ENCODE data around the gene HSD17B1. TPM values are rescaled to one million over a fixed set of nuclear protein-coding genes. Genes with fewer than 3 reads are reported as not detected.
"Not testable (repeated sequence)": the region's sequence is repeated elsewhere in the genome, so short reads cannot be mapped to it uniquely, and the experiment has no call there.

HSD17B1 gene
- total and polyA plus RNA-seq, 2 experiments from 2014 or later: 2.3 to 3.0 TPM

DNA sequence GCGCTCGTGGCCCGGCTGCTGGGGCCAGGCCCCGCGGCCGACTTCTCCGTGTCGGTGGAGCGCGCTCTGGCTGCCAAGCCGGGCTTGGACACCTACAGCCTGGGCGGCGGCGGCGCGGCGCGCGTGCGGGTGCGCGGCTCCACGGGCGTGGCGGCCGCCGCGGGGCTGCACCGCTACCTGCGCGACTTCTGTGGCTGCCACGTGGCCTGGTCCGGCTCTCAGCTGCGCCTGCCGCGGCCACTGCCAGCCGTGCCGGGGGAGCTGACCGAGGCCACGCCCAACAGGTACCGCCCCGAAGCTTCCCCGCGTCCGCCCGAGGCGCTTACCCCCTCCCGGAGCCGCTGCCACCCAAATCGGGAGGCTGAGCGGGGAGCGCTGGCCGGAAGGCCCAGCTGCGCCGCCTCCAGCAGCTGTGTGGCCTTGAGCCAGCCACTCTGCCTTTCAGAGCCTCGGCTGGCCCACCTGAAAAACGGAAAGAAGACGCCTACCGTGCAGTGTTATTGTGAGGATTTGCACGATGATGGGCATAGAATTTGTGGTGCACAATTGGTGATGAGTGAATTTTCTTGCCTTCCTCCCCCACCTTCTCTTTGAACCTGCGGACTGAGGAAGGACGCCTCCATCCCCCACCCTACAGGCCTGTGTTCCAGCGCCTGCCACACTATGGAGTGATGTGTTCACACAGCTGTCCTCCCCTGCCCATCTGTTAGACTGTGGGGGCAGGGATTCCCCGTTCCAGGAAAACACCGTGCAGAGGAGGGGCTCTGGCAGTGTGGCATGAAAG is 16.2 kb upstream of the HSD17B1 start:
- no peaks in the 10 kb centered on the region for H3K9me3 ChIP-seq (ENCODE audit: low read depth)
- no peaks in the 10 kb centered on the region for H3K9me2 ChIP-seq (ENCODE audit: insufficient read depth)
- peak overlapping the region; percentile 85 for H3K4me3 ChIP-seq
- peaks cover 9% of the 10 kb centered on the region for H3K4me1 ChIP-seq (ENCODE audit: insufficient read depth)
- H4K20me1 ChIP-seq (ENCODE audit: insufficient read depth): no peaks in the 10 kb centered on the region
- peak; percentile 86 for DNase-seq
- peak overlapping the region; percentile 82 for H3K9ac ChIP-seq
- peak overlapping the region; percentile 88 for H3K4me2 ChIP-seq (ENCODE audit: unreplicated experiment)
- H3F3A ChIP-seq (ENCODE audit: insufficient read depth): peaks cover 14% of the 10 kb centered on the region; the same call in 1 of the 2 replicates
- in situ Hi-C loops (cut with MboI): no loop called here
- TF ChIP-seq EZH2phosphoT487 (IDR thresholded peaks at IDR 0.05; ENCODE audit: insufficient read depth, low read depth) (no peak), EZH2 (IDR thresholded peaks at IDR 0.05; ENCODE audit: insufficient read depth, poor library complexity, severe bottlenecking) (no peak)
- H3K27ac ChIP-seq: peak overlapping the region; percentile 71
- peak overlapping the region; percentile 47 for H2AFZ ChIP-seq
- H3K79me2 ChIP-seq (ENCODE audit: insufficient read depth): peaks cover 12% of the 10 kb centered on the region; the same call in 1 of the 2 replicates
- H3K36me3 ChIP-seq (ENCODE audit: low read depth): peaks cover 5% of the 10 kb centered on the region; the same call in 1 of the 2 replicates
- H3K27me3 ChIP-seq (replicated peaks; ENCODE audit: insufficient read depth): no peaks in the 10 kb centered on the region
- WGBS, 2 experiments (ENCODE audit: low coverage in 1 of 2, low lambda C conversion rate in 2 of 2, missing lambda C conversion rate in 2 of 2): 0 to 2% methylated on average over 27 to 54 of the region's 65 CpGs

DNA sequence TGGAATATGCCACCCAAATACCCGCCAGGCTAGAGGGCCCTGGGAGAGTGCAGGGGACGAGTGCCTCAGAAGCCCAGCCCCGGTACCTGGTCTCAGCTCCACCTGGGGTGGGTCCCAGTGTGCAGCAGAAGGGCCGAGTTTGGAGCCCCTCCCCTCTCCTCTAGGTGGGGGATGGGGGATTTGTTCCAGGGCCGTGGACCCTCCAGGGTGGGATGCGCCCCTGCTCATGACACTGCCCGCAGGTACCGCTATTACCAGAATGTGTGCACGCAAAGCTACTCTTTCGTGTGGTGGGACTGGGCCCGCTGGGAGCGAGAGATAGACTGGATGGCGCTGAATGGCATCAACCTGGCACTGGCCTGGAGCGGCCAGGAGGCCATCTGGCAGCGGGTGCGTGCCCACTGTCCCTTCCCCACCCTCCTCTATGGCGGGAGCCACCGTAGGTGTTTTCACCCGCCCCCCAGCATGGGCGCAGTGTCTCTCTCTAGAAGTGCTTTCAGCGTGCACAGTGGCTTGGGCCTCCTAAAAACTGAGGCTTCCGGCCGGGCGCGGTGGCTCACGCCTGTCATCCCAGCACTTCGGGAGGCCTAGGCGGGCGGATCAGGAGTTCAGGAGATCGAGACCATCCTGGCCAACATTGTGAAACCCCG is 15.4 kb upstream of the HSD17B1 start:
- TF ChIP-seq EZH2phosphoT487 (IDR thresholded peaks at IDR 0.05; ENCODE audit: insufficient read depth, low read depth) (no peak), EZH2 (IDR thresholded peaks at IDR 0.05; ENCODE audit: insufficient read depth, poor library complexity, severe bottlenecking) (no peak)
- WGBS, 2 experiments (ENCODE audit: low coverage in 1 of 2, low lambda C conversion rate in 2 of 2, missing lambda C conversion rate in 2 of 2): 75 to 80% methylated on average over 29 to 31 of the region's 31 CpGs
- H3K4me3 ChIP-seq: peak overlapping the region; percentile 85
- H3K9me2 ChIP-seq (ENCODE audit: insufficient read depth): no peaks in the 10 kb centered on the region
- no peak for DNase-seq
- H4K20me1 ChIP-seq (ENCODE audit: insufficient read depth): no peaks in the 10 kb centered on the region
- in situ Hi-C loops (cut with MboI): no loop called here
- no peaks in the 10 kb centered on the region for H3K9me3 ChIP-seq (ENCODE audit: low read depth)
- peaks cover 12% of the 10 kb centered on the region; the same call in 1 of the 2 replicates for H3K79me2 ChIP-seq (ENCODE audit: insufficient read depth)
- no peak overlapping the region for H2AFZ ChIP-seq
- peak overlapping the region; percentile 82 for H3K9ac ChIP-seq
- no peak overlapping the region for H3K27ac ChIP-seq
- peaks cover 12% of the 10 kb centered on the region; the same call in 1 of the 2 replicates for H3F3A ChIP-seq (ENCODE audit: insufficient read depth)
- H3K4me1 ChIP-seq (ENCODE audit: insufficient read depth): peaks cover 9% of the 10 kb centered on the region
- peaks cover 5% of the 10 kb centered on the region; the same call in 1 of the 2 replicates for H3K36me3 ChIP-seq (ENCODE audit: low read depth)
- H3K27me3 ChIP-seq (replicated peaks; ENCODE audit: insufficient read depth): no peaks in the 10 kb centered on the region
- peak overlapping the region; percentile 88 for H3K4me2 ChIP-seq (ENCODE audit: unreplicated experiment)

DNA sequence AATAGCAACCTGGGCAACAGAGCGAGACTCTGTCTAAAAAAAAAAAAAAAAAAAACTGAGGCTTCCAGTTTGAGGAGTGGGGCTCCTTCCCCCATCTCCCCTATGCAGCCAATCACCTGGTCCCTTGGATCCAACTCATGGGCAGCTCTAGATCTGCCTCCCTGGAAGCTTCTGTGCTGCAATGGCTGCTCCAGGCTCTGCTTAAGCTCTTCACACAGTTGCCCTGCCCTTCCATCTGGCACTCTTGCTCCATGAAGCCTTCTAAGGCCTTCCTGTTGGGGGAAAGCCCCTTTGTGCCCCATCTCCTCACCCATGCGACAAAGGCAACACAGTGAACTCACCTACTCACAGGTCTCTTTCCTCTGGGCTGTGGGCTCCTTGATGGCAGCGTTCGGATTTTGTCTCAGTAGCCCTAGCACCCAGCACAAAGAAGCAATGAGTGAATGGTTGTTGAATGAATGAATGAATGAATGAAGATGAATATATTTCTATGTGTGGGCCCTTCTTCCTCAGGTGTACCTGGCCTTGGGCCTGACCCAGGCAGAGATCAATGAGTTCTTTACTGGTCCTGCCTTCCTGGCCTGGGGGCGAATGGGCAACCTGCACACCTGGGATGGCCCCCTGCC is 14.8 kb upstream of the HSD17B1 start:
- in situ Hi-C loops (cut with MboI): no loop called here
- Histone ChIP-seq H3K4me1 (ENCODE audit: insufficient read depth) (peaks cover 9% of the 10 kb centered on the region), H3K27ac (no peak overlapping the region), H3F3A (ENCODE audit: insufficient read depth) (peaks cover 12% of the 10 kb centered on the region; the same call in 1 of the 2 replicates), H3K9me2 (ENCODE audit: insufficient read depth) (no peaks in the 10 kb centered on the region), H4K20me1 (ENCODE audit: insufficient read depth) (no peaks in the 10 kb centered on the region), H3K27me3 (replicated peaks; ENCODE audit: insufficient read depth) (no peaks in the 10 kb centered on the region), H3K9ac (no peak overlapping the region), H3K36me3 (ENCODE audit: low read depth) (peaks cover 5% of the 10 kb centered on the region; the same call in 1 of the 2 replicates), H3K9me3 (ENCODE audit: low read depth) (no peaks in the 10 kb centered on the region), H2AFZ (no peak overlapping the region), H3K4me3 (no peak overlapping the region), H3K4me2 (ENCODE audit: unreplicated experiment) (no peak overlapping the region), H3K79me2 (ENCODE audit: insufficient read depth) (peaks cover 12% of the 10 kb centered on the region; the same call in 1 of the 2 replicates)
- WGBS, 2 experiments (ENCODE audit: low coverage in 1 of 2, low lambda C conversion rate in 2 of 2, missing lambda C conversion rate in 2 of 2): 92 to 93% methylated on average over 5 of the region's 5 CpGs
- no peak for DNase-seq
- TF ChIP-seq EZH2phosphoT487 (IDR thresholded peaks at IDR 0.05; ENCODE audit: insufficient read depth, low read depth): no peak
- TF ChIP-seq EZH2 (IDR thresholded peaks at IDR 0.05; ENCODE audit: insufficient read depth, poor library complexity, severe bottlenecking): no peak

DNA sequence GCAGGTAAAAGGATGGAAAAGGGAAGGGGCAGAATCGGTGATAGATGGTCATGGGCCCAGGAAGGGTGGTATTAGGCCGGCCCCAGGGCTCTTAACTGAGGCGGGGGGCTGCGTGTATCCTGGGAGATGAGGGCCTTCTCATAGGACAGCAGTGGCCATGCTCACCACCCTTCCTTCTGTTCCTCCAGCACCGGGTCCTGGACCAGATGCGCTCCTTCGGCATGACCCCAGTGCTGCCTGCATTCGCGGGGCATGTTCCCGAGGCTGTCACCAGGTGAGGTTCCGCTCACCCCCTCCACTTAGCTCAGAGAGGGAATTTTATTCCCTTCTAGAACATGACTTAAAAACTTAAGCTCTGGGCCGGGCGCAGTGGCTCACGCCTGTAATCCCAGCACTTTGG is 14.2 kb upstream of the HSD17B1 start:
- H4K20me1 ChIP-seq (ENCODE audit: insufficient read depth): no peaks in the 10 kb centered on the region
- WGBS, 2 experiments (ENCODE audit: low coverage in 1 of 2, low lambda C conversion rate in 2 of 2, missing lambda C conversion rate in 2 of 2): 94 to 98% methylated on average over 14 of the region's 14 CpGs
- H3K79me2 ChIP-seq (ENCODE audit: insufficient read depth): peaks cover 12% of the 10 kb centered on the region; the same call in 1 of the 2 replicates
- H3K27me3 ChIP-seq (replicated peaks; ENCODE audit: insufficient read depth): no peaks in the 10 kb centered on the region
- peaks cover 9% of the 10 kb centered on the region for H3K4me1 ChIP-seq (ENCODE audit: insufficient read depth)
- in situ Hi-C loops (cut with MboI): no loop called here
- H3F3A ChIP-seq (ENCODE audit: insufficient read depth): peaks cover 9% of the 10 kb centered on the region; the same call in 1 of the 2 replicates
- peaks cover 5% of the 10 kb centered on the region; the same call in 1 of the 2 replicates for H3K36me3 ChIP-seq (ENCODE audit: low read depth)
- DNase-seq: no peak
- H2AFZ ChIP-seq: no peak overlapping the region
- no peak overlapping the region for H3K9ac ChIP-seq
- TF ChIP-seq EZH2 (IDR thresholded peaks at IDR 0.05; ENCODE audit: insufficient read depth, poor library complexity, severe bottlenecking): no peak
- no peak overlapping the region for H3K27ac ChIP-seq
- no peak overlapping the region for H3K4me2 ChIP-seq (ENCODE audit: unreplicated experiment)
- H3K9me3 ChIP-seq (ENCODE audit: low read depth): no peaks in the 10 kb centered on the region
- H3K4me3 ChIP-seq: no peak overlapping the region
- H3K9me2 ChIP-seq (ENCODE audit: insufficient read depth): no peaks in the 10 kb centered on the region

DNA sequence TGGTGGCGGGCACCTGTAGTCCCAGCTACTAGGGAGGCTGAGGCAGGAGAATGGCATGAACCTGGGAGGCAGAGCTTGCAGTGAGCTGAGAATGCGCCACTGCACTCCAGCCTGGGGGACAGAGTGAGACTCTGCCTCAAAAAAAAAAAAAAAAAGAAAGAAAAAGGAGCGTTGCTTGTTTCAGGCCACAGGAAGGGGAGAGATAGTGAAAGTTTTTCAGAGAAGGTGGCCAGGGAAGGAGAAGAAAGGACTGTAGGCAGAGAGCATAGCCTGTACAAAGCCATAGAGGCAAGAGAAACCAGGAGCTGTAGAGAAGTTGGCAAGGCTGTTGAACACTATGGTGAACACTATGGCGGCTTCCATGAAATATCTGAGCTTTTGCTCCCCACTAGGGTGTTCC is 12.2 kb upstream of the HSD17B1 start:
- H3K4me2 ChIP-seq (ENCODE audit: unreplicated experiment); H3K27ac ChIP-seq; H3K27me3 ChIP-seq (replicated peaks; ENCODE audit: insufficient read depth); H3K9me2 ChIP-seq (ENCODE audit: insufficient read depth); H3K4me1 ChIP-seq (ENCODE audit: insufficient read depth); H3K36me3 ChIP-seq (ENCODE audit: low read depth); H3K4me3 ChIP-seq; H3K9me3 ChIP-seq (ENCODE audit: low read depth); H4K20me1 ChIP-seq (ENCODE audit: insufficient read depth); in situ Hi-C loops (cut with MboI); H3K9ac ChIP-seq; H2AFZ ChIP-seq; DNase-seq: not testable (repeated sequence)
- Histone ChIP-seq H3K79me2 (ENCODE audit: insufficient read depth) (peaks cover 12% of the 10 kb centered on the region; the same call in 1 of the 2 replicates), H3F3A (ENCODE audit: insufficient read depth) (0 out of 2 replicates have a peak, but pooled peaks cover 15% of the 10 kb centered on the region)
- 77 to 98% methylated on average over 3 to 4 of the region's 4 CpGs for WGBS, 2 experiments (ENCODE audit: low coverage in 1 of 2, low lambda C conversion rate in 2 of 2, missing lambda C conversion rate in 2 of 2)
